ENCODE data around the gene ZPR1. TPM values are rescaled to one million over a fixed set of nuclear protein-coding genes. Genes with fewer than 3 reads are reported as not detected.

The ZPR1 gene
- total RNA-seq (2022; extraction: Qiagen RNA extraction; ENCODE audit: low read depth): 53.6 to 62.8 TPM (median 60.2 TPM) in 5 replicates

GRCh38 chr11:116787786-116788486 is at the start of gene ZPR1:
Gene ZPR1, minus strand, starts transcription at chr11:116788023. Its CDS starts 33 bp downstream, at chr11:116787990.

GRCh38 chr11:116829525-116830183 is 41.8 kb upstream of the ZPR1 start, which contains the start of gene APOC3:
Gene APOC3, plus strand, starts transcription at chr11:116829907. Its CDS starts 676 bp downstream, at chr11:116830583.

GRCh38 chr11:116823031-116823843 is 35.4 kb upstream of the ZPR1 start, which contains the start of gene APOA4:
Gene APOA4, minus strand, starts transcription at chr11:116823304. Its CDS starts 113 bp downstream, at chr11:116823191.

GRCh38 chr11:116791813-116792143 is 4.0 kb upstream of the ZPR1 start, which contains the start of gene APOA5:
Gene APOA5, minus strand, starts transcription at chr11:116791879. Its CDS starts 19 bp downstream, at chr11:116791860.

GRCh38 chr11:116772443-116773202 is 15.2 kb downstream of the ZPR1 start, which contains the start of gene BUD13:
Gene BUD13, minus strand, starts transcription at chr11:116772987. Its CDS starts 23 bp downstream, at chr11:116772964.

Other genes starting within 250 kb of the ZPR1 start
- gene BUD13, start 15.0 kb downstream of the ZPR1 start, total RNA-seq (2022; extraction: Qiagen RNA extraction; ENCODE audit: low read depth): 10.1 to 13.1 TPM (median 11.0 TPM) in 5 replicates
- gene APOA5, start 3.9 kb upstream of the ZPR1 start, total RNA-seq (2022; extraction: Qiagen RNA extraction; ENCODE audit: low read depth): not detected in 5 replicates
- 0.08 TPM in 1 of 5 replicates, not detected in the others for gene APOA4, start 35.3 kb upstream of the ZPR1 start, total RNA-seq (2022; extraction: Qiagen RNA extraction; ENCODE audit: low read depth)
- not detected in 5 replicates for gene APOC3, start 41.9 kb upstream of the ZPR1 start, total RNA-seq (2022; extraction: Qiagen RNA extraction; ENCODE audit: low read depth)
- 0.24 to 0.49 TPM in 2 of 5 replicates, not detected in the others for gene APOA1, start 49.6 kb upstream of the ZPR1 start, total RNA-seq (2022; extraction: Qiagen RNA extraction; ENCODE audit: low read depth)